Naive thymus-derived CD8-positive, alpha-beta T cell (primary cell): ENCODE results near the gene JDP2. TPM values are rescaled to one million over a fixed set of nuclear protein-coding genes. Genes with fewer than 3 reads are reported as not detected.
A peak's percentile ranks its signal among the peaks of the same experiment; 100 is the strongest.

Experiments used
- ATAC-seq, 2 donors: fragments of 150-1000 bp; cut with Tn5 transposase in 1 of 2; sonication (Bioruptor Pico), chemical (Tn5 transposase) in 1 of 2; 1 replicate in 1 of 2; 2 replicates in 1 of 2; pipeline ENCODE4 v1.10.0; 2021; ENCODE audit warnings: mild to moderate bottlenecking in 2 of 2, moderate library complexity in 2 of 2
- POLR2A ChIA-PET: fragments of 350-600 bp; sonication (Branson Sonifier 250); formaldehyde crosslinking; loops from one replicate; lab custom pipeline; 2021; ENCODE audit warnings: antibody characterized with exemption; lab: Charles Lee
- DNase-seq, 10 donors: peaks; one replicate each; pipeline versions ENCODE4 v3.0.0 to v3.0.0-alpha.2; 2020 to 2022
- H3K27ac Mint-ChIP-seq, 10 donors: one replicate each; pipeline ENCODE4 v1.8.0; 2020 to 2022; ENCODE audit warnings: mild to moderate bottlenecking in 10 of 10, mixed read lengths in 10 of 10, moderate library complexity in 4 of 10, inconsistent platforms in 1 of 10
- H3K27me3 Mint-ChIP-seq, 5 donors: one replicate each; pipeline ENCODE4 v1.8.0; 2021 to 2022; ENCODE audit warnings: mixed read lengths in 5 of 5
- H3K36me3 Mint-ChIP-seq, 3 donors: one replicate each; pipeline ENCODE4 v1.8.0; 2020 to 2022; ENCODE audit warnings: mixed read lengths in 3 of 3, mild to moderate bottlenecking in 2 of 3, inconsistent platforms in 1 of 3
- H3K4me1 Mint-ChIP-seq, 4 donors: one replicate each; pipeline ENCODE4 v1.8.0; 2021 to 2022; ENCODE audit warnings: mixed read lengths in 4 of 4
- H3K4me3 Mint-ChIP-seq, 10 donors: one replicate each; pipeline ENCODE4 v1.8.0; 2020 to 2022; ENCODE audit warnings: mild to moderate bottlenecking in 10 of 10, mixed read lengths in 10 of 10, moderate library complexity in 6 of 10, inconsistent platforms in 1 of 10
- H3K9me3 Mint-ChIP-seq, 9 donors: one replicate each; pipeline ENCODE4 v1.8.0; 2020 to 2022; ENCODE audit warnings: mixed read lengths in 9 of 9, mild to moderate bottlenecking in 3 of 9, inconsistent platforms in 1 of 9, moderate library complexity in 1 of 9
- polyA plus RNA-seq, 3 donors: library from polyadenylated mRNA; unstranded; fragments of 300-500 nt; fragmentation: Illumina TruSeq; gene quantifications; one replicate each; pipeline ENCODE4 v1.2.3, GENCODE V29; 2021
- total RNA-seq, 8 experiments: library from RNA in 2 of 8; stranded (reverse) in 2 of 8; gene quantifications; one replicate each; pipeline ENCODE4 v1.2.3 and lab custom pipeline; 2021 to 2026

JDP2 gene
- total and polyA plus RNA-seq, 5 experiments from 2014 or later: 0.75 to 1.0 TPM; not detected in 3

DNA sequence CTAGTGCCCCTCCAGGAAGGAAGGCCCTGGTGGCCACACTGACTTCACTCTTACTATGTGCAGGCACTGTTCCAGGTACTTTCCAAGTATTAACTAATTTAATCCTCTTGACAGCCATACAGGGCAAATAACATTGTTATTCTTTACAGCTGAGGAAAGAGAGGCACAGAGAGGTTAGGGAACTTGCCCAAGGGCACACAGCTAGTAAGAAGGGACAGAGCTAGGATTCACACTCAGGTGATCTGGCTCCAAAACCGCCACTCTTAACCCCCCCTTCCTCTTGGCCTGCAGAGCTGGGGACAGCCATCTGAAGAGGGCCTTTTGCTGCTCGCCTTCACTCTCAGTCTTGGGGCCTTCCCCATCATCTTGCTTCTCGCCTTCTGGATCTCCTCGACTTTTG, 4.0 kb downstream of the JDP2 start:
- no peak for ATAC-seq
- Mint-ChIP-seq H3K4me3 (peak overlapping the region in 1 of 10 donors; percentile 29), H3K4me1 (peaks cover 6 to 22% (median 14%) of the 10 kb centered on the region in 4 donors), H3K27ac (no peak overlapping the region), H3K9me3 (no peaks in the 10 kb centered on the region), H3K27me3 (peaks cover 0 to 6% (median 0%) of the 10 kb centered on the region in 5 donors), H3K36me3 (no peaks in the 10 kb centered on the region)
- POLR2A ChIA-PET: no interaction called here
- DNase-seq: no peak

GRCh38 chr14:75432411-75432810, 4.6 kb downstream of the JDP2 start:
- POLR2A ChIA-PET: no interaction called here
- H3K27ac Mint-ChIP-seq: peak overlapping the region in 1 of 10 donors; percentile 82

GRCh38 chr14:75433631-75434071, 5.8 kb downstream of the JDP2 start:
- DNase-seq (no peak), ATAC-seq (no peak)
- no peaks in the 10 kb centered on the region for H3K36me3 Mint-ChIP-seq
- no peaks in the 10 kb centered on the region for H3K9me3 Mint-ChIP-seq
- no peak overlapping the region for H3K4me3 Mint-ChIP-seq
- POLR2A ChIA-PET: interaction anchor here (0.6 kb wide), 2 partner anchors 105 to 1305 kb away, joined by 3 to 5 read pairs; no protein-coding TSS in a partner anchor
- H3K27me3 Mint-ChIP-seq: peaks cover 0 to 6% (median 0%) of the 10 kb centered on the region in 5 donors
- no peak overlapping the region for H3K27ac Mint-ChIP-seq
- H3K4me1 Mint-ChIP-seq: peaks cover 6 to 20% (median 14%) of the 10 kb centered on the region in 4 donors

More at GRCh38 chr14:75432411-75432810, 4.6 kb downstream of the JDP2 start:
- H3K27me3 Mint-ChIP-seq: peaks cover 0 to 6% (median 0%) of the 10 kb centered on the region in 5 donors
- ATAC-seq (no peak), DNase-seq (no peak)
- no peaks in the 10 kb centered on the region for H3K9me3 Mint-ChIP-seq
- no peaks in the 10 kb centered on the region for H3K36me3 Mint-ChIP-seq
- no peak overlapping the region for H3K4me3 Mint-ChIP-seq
- H3K4me1 Mint-ChIP-seq: peaks cover 6 to 20% (median 14%) of the 10 kb centered on the region in 4 donors

DNA sequence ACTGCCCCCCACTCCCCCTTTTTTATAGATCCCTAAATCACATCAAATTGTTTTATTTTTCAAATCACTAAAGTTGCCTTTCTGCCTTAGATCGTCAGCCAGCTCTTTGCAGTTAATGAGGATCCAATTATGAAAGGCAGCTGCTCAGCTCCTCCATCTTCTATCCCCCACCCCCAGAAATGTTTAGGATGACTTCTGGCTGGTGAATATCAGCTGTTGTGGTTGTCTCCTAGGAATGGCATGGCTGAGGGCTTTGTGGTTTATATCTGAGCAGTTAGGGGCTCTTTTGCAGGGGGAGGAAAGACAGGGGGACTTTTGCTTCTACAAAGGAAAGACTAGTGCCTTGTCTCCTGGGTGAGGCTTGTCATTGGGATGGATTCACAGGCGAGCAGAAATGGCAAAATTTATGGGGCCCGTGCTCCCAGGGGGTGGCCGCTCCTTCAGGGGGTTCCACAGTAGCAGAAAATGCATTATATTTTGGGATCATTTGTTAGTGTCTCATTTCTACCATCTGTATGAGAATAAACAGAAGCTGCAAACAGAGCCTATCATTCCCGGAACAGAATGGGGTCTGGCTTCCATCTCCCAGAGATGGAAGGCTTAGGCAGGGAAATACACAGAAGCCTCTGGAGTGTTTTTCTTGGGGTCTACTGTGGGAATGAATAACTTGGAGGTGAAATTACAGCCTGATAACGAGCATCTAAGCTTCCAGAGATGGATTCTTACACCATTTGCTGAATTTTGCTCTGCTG, 6.5 kb downstream of the JDP2 start:
- no peaks in the 10 kb centered on the region for H3K9me3 Mint-ChIP-seq
- POLR2A ChIA-PET: interaction anchor here (0.6 kb wide), 1 partner anchor 106 kb away, joined by 3 read pairs; no protein-coding TSS in a partner anchor
- no peak overlapping the region for H3K27ac Mint-ChIP-seq
- no peaks in the 10 kb centered on the region for H3K36me3 Mint-ChIP-seq
- H3K4me1 Mint-ChIP-seq: peaks cover 6 to 20% (median 14%) of the 10 kb centered on the region in 4 donors
- no peak overlapping the region for H3K4me3 Mint-ChIP-seq
- DNase-seq (no peak), ATAC-seq (no peak)
- H3K27me3 Mint-ChIP-seq: peaks cover 0 to 4% (median 0%) of the 10 kb centered on the region in 5 donors

DNA sequence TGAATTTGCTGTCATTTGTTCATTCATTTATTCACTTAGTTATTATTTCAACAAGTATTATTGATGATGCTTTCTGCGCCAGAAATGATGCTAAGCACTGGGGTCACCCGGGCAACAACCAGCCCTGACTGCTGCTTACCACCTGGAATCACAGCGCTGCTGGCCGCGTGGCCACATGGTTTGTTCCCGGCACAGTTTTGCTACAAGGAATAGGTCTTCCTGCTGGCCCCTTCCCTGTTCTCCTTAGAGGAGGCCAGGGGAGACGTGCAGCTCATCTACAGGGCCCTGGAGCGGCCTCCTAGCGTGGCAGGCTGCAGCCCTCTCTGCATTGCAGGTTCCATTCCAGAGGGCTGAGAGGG, 7.0 kb downstream of the JDP2 start:
- POLR2A ChIA-PET: no interaction called here
- Mint-ChIP-seq H3K27ac (no peak overlapping the region), H3K4me3 (no peak overlapping the region), H3K36me3 (no peaks in the 10 kb centered on the region), H3K4me1 (peaks cover 6 to 18% (median 13%) of the 10 kb centered on the region in 4 donors), H3K27me3 (peaks cover 0 to 4% (median 0%) of the 10 kb centered on the region in 5 donors), H3K9me3 (no peaks in the 10 kb centered on the region)
- ATAC-seq: no peak
- DNase-seq: no peak

GRCh38 chr14:75435473-75435872, 7.7 kb downstream of the JDP2 start:
- ATAC-seq: no peak
- H3K27me3 Mint-ChIP-seq: peaks cover 0 to 4% (median 0%) of the 10 kb centered on the region in 5 donors
- peak overlapping the region in 2 of 10 donors; percentile 5 to 40 for H3K4me3 Mint-ChIP-seq
- H3K36me3 Mint-ChIP-seq: no peaks in the 10 kb centered on the region
- no peaks in the 10 kb centered on the region for H3K9me3 Mint-ChIP-seq
- H3K4me1 Mint-ChIP-seq: peaks cover 6 to 18% (median 13%) of the 10 kb centered on the region in 4 donors
- peak overlapping the region in 4 of 10 donors; percentile 3 to 54 (median 22) for H3K27ac Mint-ChIP-seq
- no peak for DNase-seq
- POLR2A ChIA-PET: no interaction called here

DNA sequence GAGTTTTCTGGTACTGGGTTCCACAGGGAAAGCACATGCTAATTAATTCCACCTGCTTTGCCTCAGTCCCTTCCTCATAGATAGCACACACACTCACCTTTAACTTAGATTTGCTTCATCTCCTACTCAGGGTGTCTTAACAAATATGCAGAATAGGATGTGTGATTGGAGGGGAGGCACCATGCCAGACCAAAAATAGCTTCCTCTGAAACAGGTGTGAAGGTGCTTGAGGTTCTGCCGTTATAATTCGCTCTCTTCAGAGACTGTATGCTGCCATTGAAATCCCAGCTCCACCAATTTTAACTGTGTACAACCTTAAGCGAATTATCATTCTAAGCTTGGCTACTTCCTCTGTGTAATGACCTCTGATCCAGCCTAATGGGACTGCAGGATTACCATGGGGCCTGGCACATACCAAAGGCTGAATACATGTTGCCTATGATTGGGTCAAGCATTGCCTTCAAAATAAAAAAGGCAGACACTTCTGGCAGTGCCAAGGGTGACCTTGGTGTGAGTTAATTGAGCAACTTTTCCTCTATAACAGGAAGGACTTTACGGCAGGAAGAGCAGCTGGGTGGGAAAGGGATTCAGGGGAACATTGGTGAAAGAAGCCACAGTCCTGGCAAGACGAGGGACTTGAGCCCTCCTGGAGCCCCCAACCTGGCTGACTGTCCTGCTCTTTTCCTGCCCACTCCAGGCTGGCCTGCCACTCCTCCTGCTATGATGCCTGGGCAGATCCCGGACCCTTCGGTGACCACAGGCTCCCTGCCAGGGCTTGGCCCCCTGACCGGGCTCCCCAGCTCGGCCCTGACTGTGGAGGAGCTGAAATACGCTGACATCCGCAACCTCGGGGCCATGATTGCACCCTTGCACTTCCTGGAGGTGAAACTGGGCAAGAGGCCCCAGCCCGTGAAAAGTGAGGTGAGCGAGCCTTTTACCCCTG, 9.7 kb downstream of the JDP2 start:
- Mint-ChIP-seq H3K4me3 (no peak overlapping the region), H3K27ac (no peak overlapping the region), H3K9me3 (no peaks in the 10 kb centered on the region), H3K4me1 (peaks cover 6 to 18% (median 13%) of the 10 kb centered on the region in 4 donors), H3K36me3 (no peaks in the 10 kb centered on the region), H3K27me3 (peaks cover 0 to 2% (median 0%) of the 10 kb centered on the region in 5 donors)
- POLR2A ChIA-PET: no interaction called here
- ATAC-seq (no peak), DNase-seq (no peak)

DNA sequence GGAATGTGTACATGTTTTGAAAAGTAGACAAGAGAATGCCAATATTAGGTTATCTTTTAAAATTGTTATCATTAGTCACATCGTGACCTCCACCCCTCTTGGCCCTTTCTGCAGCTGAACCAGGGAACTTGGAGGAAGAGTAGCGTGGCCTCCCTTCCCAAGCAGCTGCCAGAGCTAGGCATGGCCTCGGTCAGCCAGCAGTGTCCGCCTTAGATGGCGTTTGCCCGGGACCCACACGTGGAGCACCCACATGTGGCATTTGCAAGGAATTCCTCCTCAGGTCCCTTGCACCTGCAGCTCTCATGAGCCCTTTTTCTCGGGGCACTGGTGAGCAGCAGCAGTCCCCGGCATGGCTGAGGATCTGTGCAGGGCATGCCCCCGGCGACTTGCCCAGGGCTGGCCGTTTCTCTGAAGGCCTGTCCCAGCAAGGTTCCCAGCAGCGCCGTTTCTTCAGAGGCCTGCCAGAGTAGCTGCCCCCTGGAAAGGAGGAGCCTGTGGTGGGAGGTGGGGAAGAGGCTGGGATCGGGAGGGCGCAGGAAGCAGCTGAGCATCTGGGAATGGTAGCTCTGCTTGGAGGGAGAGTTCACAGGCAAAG, 10.8 kb downstream of the JDP2 start:
- no peak for ATAC-seq
- Mint-ChIP-seq H3K4me1 (peaks cover 6 to 18% (median 13%) of the 10 kb centered on the region in 4 donors), H3K9me3 (no peaks in the 10 kb centered on the region), H3K36me3 (no peaks in the 10 kb centered on the region), H3K27me3 (peaks cover 0 to 2% (median 0%) of the 10 kb centered on the region in 5 donors), H3K27ac (peak overlapping the region in 1 of 10 donors; percentile 11), H3K4me3 (no peak overlapping the region)
- DNase-seq: no peak
- POLR2A ChIA-PET: no interaction called here

- Mint-ChIP-seq H3K4me1 (peaks cover 5 to 17% (median 12%) of the 10 kb centered on the region in 4 donors), H3K4me3 (no peak overlapping the region), H3K27ac (no peak overlapping the region), H3K9me3 (no peaks in the 10 kb centered on the region), H3K27me3 (peaks cover 0 to 2% (median 0%) of the 10 kb centered on the region in 5 donors), H3K36me3 (no peaks in the 10 kb centered on the region)
- POLR2A ChIA-PET: no interaction called here
- ATAC-seq (no peak), DNase-seq (no peak)
Measured at GRCh38 chr14:75439989-75440388, 12.2 kb downstream of the JDP2 start.

GRCh38 chr14:75440733-75441477, 13.1 kb downstream of the JDP2 start:
- H3K9me3 Mint-ChIP-seq: no peaks in the 10 kb centered on the region
- no peak overlapping the region for H3K4me3 Mint-ChIP-seq
- H3K27ac Mint-ChIP-seq: no peak overlapping the region
- no peak for ATAC-seq
- peaks cover 0 to under 1% (median 0%) of the 10 kb centered on the region in 5 donors for H3K27me3 Mint-ChIP-seq
- POLR2A ChIA-PET: no interaction called here
- no peak for DNase-seq
- peaks cover 0 to 8% (median 4%) of the 10 kb centered on the region in 4 donors for H3K4me1 Mint-ChIP-seq
- H3K36me3 Mint-ChIP-seq: no peaks in the 10 kb centered on the region

GRCh38 chr14:75441728-75442127, 13.9 kb downstream of the JDP2 start:
- no peaks in the 10 kb centered on the region for H3K9me3 Mint-ChIP-seq
- peaks cover 0 to 3% (median under 1%) of the 10 kb centered on the region in 4 donors for H3K4me1 Mint-ChIP-seq
- peak overlapping the region in 1 of 10 donors; percentile 71 for H3K27ac Mint-ChIP-seq
- no peak overlapping the region for H3K4me3 Mint-ChIP-seq
- POLR2A ChIA-PET: no interaction called here
- H3K27me3 Mint-ChIP-seq: peaks cover 0 to 1% (median 0%) of the 10 kb centered on the region in 5 donors
- H3K36me3 Mint-ChIP-seq: no peaks in the 10 kb centered on the region
- no peak for ATAC-seq
- DNase-seq: no peak

DNA sequence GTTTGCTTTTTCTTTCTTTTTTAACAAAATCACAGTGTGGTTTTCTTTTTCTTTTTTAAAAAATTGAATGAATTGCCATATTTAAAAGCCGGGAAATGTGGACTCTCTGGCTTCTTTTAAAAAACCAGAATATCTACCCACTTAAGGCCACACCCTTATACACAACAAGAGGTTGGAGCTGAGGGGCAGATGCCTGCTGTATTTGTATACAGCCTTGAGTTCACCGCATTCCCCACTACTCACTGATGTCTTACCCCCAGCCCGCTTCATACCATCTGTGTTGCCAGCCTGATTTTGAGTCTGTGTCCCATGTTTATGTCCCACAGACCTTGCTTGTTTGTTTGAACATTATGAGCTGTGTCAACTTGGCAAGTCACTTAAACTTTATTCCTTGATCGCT, 14.3 kb downstream of the JDP2 start:
- ATAC-seq (no peak), DNase-seq (no peak)
- H3K4me1 Mint-ChIP-seq: peaks cover 0 to 3% (median 0%) of the 10 kb centered on the region in 4 donors
- H3K36me3 Mint-ChIP-seq: no peaks in the 10 kb centered on the region
- no peak overlapping the region for H3K27ac Mint-ChIP-seq
- H3K9me3 Mint-ChIP-seq: no peaks in the 10 kb centered on the region
- POLR2A ChIA-PET: no interaction called here
- H3K4me3 Mint-ChIP-seq: no peak overlapping the region
- H3K27me3 Mint-ChIP-seq: peaks cover 0 to 1% (median 0%) of the 10 kb centered on the region in 5 donors
